MCF 10A (cell line): ENCODE measurements around the gene OR14A2. TPM values are rescaled to one million over a fixed set of nuclear protein-coding genes. Genes with fewer than 3 reads are reported as not detected.
"Not testable (repeated sequence)": the region's sequence is repeated elsewhere in the genome, so short reads cannot be mapped to it uniquely, and the experiment has no call there.

Experiments used
- BruUV-seq: library from RNA; stranded (reverse); fragments of 400-500 nt; replicated peaks from 2 replicates; lab custom pipeline; 2021; lab: Mats Ljungman, UMichigan
- CTCF ChIA-PET: fragments of 300-600 bp; sonication (Branson Sonifier 250); formaldehyde crosslinking; extraction: SDS; loops from one replicate; lab custom pipeline; 2021; ENCODE audit warnings: antibody characterized with exemption, inconsistent platforms; lab: Yijun Ruan, JAX
- POLR2A ChIA-PET: fragments of 300-600, 350-650 bp; sonication (Branson Sonifier 250); formaldehyde crosslinking; extraction: SDS; loops from one replicate; lab custom pipeline; 2020; ENCODE audit warnings: antibody characterized with exemption, inconsistent platforms; lab: Yijun Ruan, JAX
- DNase-seq: peaks from one replicate; pipeline ENCODE4 v3.0.0-alpha.2; 2018; ENCODE audit not compliant: unreplicated experiment
- H3K27ac Mint-ChIP-seq: one replicate; pipeline ENCODE4 v1.8.0; 2022; ENCODE audit warnings: mild to moderate bottlenecking, low read depth, mixed read lengths; ENCODE audit not compliant: unreplicated experiment
- H3K27me3 Mint-ChIP-seq: one replicate; pipeline ENCODE4 v1.8.0; 2022; ENCODE audit warnings: mixed read lengths; ENCODE audit not compliant: insufficient read depth, unreplicated experiment
- H3K36me3 Mint-ChIP-seq: one replicate; pipeline ENCODE4 v1.8.0; 2022; ENCODE audit warnings: mild to moderate bottlenecking, moderate library complexity, mixed read lengths; ENCODE audit not compliant: insufficient read depth, unreplicated experiment
- H3K4me1 Mint-ChIP-seq: one replicate; pipeline ENCODE4 v1.8.0; 2022; ENCODE audit warnings: mixed read lengths; ENCODE audit not compliant: insufficient read depth, unreplicated experiment
- H3K4me3 Mint-ChIP-seq: one replicate; pipeline ENCODE4 v1.8.0; 2022; ENCODE audit warnings: mild to moderate bottlenecking, moderate library complexity, mixed read lengths; ENCODE audit not compliant: unreplicated experiment
- H3K9me3 Mint-ChIP-seq: one replicate; pipeline ENCODE4 v1.8.0; 2022; ENCODE audit warnings: mixed read lengths; ENCODE audit not compliant: unreplicated experiment
- intact Hi-C: fragments of 100-400 bp; cut with micrococcal nuclease; formaldehyde crosslinking; loops from 2 replicates; pipeline ENCODE4 v1.14.1; 2022
- total RNA-seq: library from RNA; stranded (reverse); gene quantifications from 2 replicates; pipeline ENCODE4 v1.2.3, GENCODE V29; 2022
- TF ChIP-seq, protein P1 (sequence below): fragments of 200-600 bp; IDR thresholded peaks from one replicate; pipeline ENCODE4 v1.8.0; 2022; ENCODE audit warnings: antibody characterized with exemption, mild to moderate bottlenecking; ENCODE audit not compliant: unreplicated experiment

Gene OR14A2
- total RNA-seq, 1 experiment from 2014 or later = not detected

DNA sequence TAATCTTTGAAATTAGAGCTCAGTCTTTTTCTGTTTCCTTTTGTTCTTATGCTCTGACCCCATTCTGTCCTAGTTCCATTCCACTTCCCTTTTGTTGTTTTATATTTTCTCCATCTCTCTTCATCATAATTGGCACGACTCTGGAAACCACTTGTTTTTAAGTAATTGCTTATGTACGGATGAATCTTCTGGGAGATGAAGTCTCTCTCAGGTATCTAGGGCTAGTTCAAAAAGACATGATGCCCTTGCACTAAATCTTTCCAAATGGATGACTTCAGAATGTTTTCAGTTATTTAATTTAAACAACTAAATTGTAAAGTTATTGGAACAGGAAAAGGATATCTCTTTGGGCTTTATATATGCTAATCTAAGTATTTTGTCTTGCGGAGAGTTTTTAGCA, 31.4 kb downstream of the OR14A2 start, which contains the start of gene OR6F1:
OR6F1 (minus strand) TSS at position 101 of the 400 bp plus-strand sequence. CDS start 3,891 bp downstream, outside the sequence.
- ChIA-PET POLR2A (no interaction called here), CTCF (interaction anchor here (1.6 kb wide), 1 partner anchor 35 kb away, joined by 4 read pairs; no protein-coding TSS in a partner anchor)
- TF ChIP-seq, protein P1, sequence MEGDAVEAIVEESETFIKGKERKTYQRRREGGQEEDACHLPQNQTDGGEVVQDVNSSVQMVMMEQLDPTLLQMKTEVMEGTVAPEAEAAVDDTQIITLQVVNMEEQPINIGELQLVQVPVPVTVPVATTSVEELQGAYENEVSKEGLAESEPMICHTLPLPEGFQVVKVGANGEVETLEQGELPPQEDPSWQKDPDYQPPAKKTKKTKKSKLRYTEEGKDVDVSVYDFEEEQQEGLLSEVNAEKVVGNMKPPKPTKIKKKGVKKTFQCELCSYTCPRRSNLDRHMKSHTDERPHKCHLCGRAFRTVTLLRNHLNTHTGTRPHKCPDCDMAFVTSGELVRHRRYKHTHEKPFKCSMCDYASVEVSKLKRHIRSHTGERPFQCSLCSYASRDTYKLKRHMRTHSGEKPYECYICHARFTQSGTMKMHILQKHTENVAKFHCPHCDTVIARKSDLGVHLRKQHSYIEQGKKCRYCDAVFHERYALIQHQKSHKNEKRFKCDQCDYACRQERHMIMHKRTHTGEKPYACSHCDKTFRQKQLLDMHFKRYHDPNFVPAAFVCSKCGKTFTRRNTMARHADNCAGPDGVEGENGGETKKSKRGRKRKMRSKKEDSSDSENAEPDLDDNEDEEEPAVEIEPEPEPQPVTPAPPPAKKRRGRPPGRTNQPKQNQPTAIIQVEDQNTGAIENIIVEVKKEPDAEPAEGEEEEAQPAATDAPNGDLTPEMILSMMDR = no peak
- Mint-ChIP-seq H3K27ac (no peak within 1 kb of the TSS), H3K4me1 (no peaks in the 10 kb centered on the region), H3K4me3 (no peak within 1 kb of the TSS), H3K27me3 (no peaks in the 10 kb centered on the region), H3K36me3 (no peaks in the 10 kb centered on the region), H3K9me3 (no peaks in the 10 kb centered on the region)
- no TSS peak for BruUV-seq
- intact Hi-C loops = no loop called here
- DNase-seq = no peak

DNA sequence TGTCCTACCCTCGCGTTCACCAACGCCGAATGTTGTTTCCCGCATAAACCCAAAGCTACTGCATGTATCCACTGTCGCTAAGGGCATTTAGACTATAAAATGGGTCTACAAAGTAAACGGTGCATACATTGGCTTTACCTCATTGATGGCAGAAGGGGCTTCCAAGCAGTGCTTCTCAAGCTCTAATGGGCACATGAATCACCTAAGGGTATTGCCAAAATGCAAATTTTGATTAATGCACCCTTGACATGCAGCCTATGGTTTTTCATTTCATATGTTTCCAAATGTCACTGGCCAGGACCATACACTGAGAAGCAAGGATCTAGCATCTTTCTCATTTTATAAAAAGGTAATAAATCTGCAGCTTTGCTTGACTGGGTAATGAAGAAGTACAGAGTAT, 34.2 kb downstream of the OR14A2 start:
- no TSS peak for BruUV-seq
- ChIA-PET POLR2A (interaction anchor here (0.6 to 0.8 kb wide), 2 partner anchors 8 to 562 kb away, joined by 3 to 5 read pairs; no protein-coding TSS in a partner anchor), CTCF (interaction anchor here (0.6 to 1.8 kb wide), 4 partner anchors 10 to 102 kb away, joined by 3 to 5 read pairs (median 4); no protein-coding TSS in a partner anchor)
- DNase-seq = no peak
- Mint-ChIP-seq H3K9me3 (no peaks in the 10 kb centered on the region), H3K4me3 (no peak overlapping the region), H3K27ac (no peak overlapping the region), H3K4me1 (no peaks in the 10 kb centered on the region), H3K36me3 (no peaks in the 10 kb centered on the region), H3K27me3 (no peaks in the 10 kb centered on the region)
- intact Hi-C loops = no loop called here
- TF ChIP-seq, protein P1 = no peak

DNA sequence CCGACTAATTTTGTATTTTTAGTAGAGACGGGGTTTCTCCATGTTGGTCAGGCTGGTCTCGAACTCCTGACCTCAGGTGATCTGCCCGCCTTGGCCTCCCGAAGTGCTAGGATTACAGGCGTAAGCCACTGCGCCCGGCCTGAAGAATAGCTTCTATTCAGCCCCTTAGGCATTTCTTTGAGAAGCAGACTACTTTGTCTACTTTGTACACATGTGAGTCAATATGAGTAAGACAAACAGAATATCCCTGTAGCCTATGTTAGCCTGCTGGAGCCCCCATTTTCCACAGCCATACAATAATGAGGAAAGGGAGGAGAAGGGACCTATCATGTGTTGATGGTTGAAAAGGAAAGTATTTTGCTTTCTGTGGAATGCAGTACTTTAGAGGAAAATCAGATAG, 37.3 kb downstream of the OR14A2 start:
- H3K9me3 Mint-ChIP-seq, intact Hi-C loops, BruUV-seq, H3K4me3 Mint-ChIP-seq, H3K36me3 Mint-ChIP-seq, H3K4me1 Mint-ChIP-seq, DNase-seq, H3K27ac Mint-ChIP-seq, H3K27me3 Mint-ChIP-seq: not testable (repeated sequence)
- CTCF ChIA-PET = interaction anchor here (0.7 to 1.2 kb wide), 2 partner anchors 289 to 983 kb away, joined by 3 read pairs; no protein-coding TSS in a partner anchor
- POLR2A ChIA-PET = interaction anchor here (0.8 kb wide), 1 partner anchor 83 kb away, joined by 3 read pairs; no protein-coding TSS in a partner anchor

DNA sequence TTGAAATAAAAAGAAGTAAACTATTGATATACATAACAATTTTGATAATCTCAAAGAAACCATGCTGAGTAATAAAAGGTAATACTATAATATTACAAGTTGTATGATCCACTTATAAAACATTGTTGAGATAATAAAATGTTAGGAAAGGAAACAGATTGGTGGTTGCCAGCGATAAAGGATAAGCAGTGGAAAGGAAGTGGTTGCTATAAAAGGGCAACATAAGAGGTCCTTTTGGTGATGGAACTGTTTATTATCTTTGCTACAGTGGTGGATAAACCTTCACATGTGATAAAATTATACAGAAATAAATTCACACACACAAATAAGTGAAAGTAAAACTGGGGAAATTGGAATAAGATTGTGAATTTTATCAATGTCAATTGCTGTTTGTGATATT, 46.6 kb downstream of the OR14A2 start:
- ChIA-PET POLR2A (no interaction called here), CTCF (no interaction called here)
- Mint-ChIP-seq H3K4me3 (no peak overlapping the region), H3K9me3 (peaks cover 6% of the 10 kb centered on the region), H3K4me1 (peaks cover 5% of the 10 kb centered on the region), H3K27me3 (no peaks in the 10 kb centered on the region), H3K36me3 (no peaks in the 10 kb centered on the region), H3K27ac (no peak overlapping the region)
- TF ChIP-seq, protein P1 = no peak
- intact Hi-C loops = loop anchor here (5.0 kb wide), 1 partner anchor 536 kb away; no protein-coding TSS in a partner anchor
- no TSS peak for BruUV-seq
- DNase-seq = no peak
